Uterus (tissue), 2 donors: ENCODE results near the gene RNF144B.

Source experiments
- CTCF ChIP-seq, 4 experiments: fragments of 200-600 bp in 2 of 4; fragments of 450-650 bp in 2 of 4; sonication (generic) in 2 of 4; IDR thresholded peaks; one replicate each; pipeline ENCODE4 v1.5.1; 2016 to 2019; ENCODE audit warnings: antibody characterized with exemption in 4 of 4, mild to moderate bottlenecking in 2 of 4, moderate library complexity in 1 of 4
- POLR2A ChIP-seq, 2 donors: fragments of 450-650 bp; IDR thresholded peaks; one replicate each; pipeline ENCODE4 v1.6.1; 2016; ENCODE audit warnings: antibody characterized with exemption in 2 of 2, mild to moderate bottlenecking in 1 of 2, moderate library complexity in 1 of 2

- TF ChIP-seq POLR2A (IDR thresholded peaks at IDR 0.05) (no peak), CTCF (IDR thresholded peaks at IDR 0.05) (no peak)
These were observed 102.2 kb downstream of the RNF144B start for GRCh38 chr6:18489335-18489734.
